GM23338 (cell line): ENCODE data around the gene LCN10.

ENCODE experiments used
- CREB1 ChIP-seq: fragments of 250-450 bp; sonication (Bioruptor Pico); IDR thresholded peaks from 2 replicates; pipeline ENCODE4 v1.5.0; 2020; ENCODE audit warnings: low read depth, mild to moderate bottlenecking, moderate library complexity
- CTCF ChIP-seq, 2 experiments: fragments of 200-600 bp in 1 of 2; sonication (generic) in 1 of 2; conservative IDR thresholded peaks; 2 replicates each; pipeline versions ENCODE4 v1.5.1 to v1.6.1; 2016 to 2017; ENCODE audit warnings: antibody characterized with exemption in 2 of 2, low read depth in 2 of 2, mild to moderate bottlenecking in 2 of 2, moderate library complexity in 1 of 2
- EZH2phosphoT487 ChIP-seq: fragments of 200-600 bp; sonication (generic); IDR thresholded peaks from one replicate; pipeline ENCODE4 v1.8.1; 2018; ENCODE audit warnings: antibody characterized with exemption; ENCODE audit not compliant: unreplicated experiment

- TF ChIP-seq EZH2phosphoT487 (no peak), CTCF (conservative IDR thresholded peaks at IDR 0.05; ENCODE audit: low read depth in 2 of 2) (no peak), CREB1 (CRISPR knock-in tag) (no peak)
These were observed 39.7 kb upstream of the LCN10 start for GRCh38 chr9:136782452-136782851.
